ENCODE results near the gene MAGI1.

MAGI1 gene

DNA sequence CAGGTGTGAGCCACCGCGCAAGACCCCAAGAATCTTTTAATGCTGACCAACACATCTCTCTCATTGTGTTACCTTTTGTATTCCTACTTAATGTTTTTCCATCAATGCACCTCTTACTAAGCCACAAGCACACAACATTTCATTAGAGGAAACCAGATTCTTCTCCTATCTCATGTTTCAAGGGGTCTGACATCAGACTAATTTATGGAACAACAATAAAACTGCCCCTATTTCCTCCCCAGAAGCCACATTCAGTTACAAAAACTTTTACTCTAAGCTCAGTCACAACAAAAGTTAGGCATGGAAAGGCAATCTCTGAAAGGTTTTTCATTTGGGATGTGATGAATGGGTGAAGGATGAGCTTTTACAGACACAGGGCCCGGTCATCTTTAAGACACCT lies 251.8 kb downstream of the MAGI1 start:
- no peak for DNase-seq

DNA sequence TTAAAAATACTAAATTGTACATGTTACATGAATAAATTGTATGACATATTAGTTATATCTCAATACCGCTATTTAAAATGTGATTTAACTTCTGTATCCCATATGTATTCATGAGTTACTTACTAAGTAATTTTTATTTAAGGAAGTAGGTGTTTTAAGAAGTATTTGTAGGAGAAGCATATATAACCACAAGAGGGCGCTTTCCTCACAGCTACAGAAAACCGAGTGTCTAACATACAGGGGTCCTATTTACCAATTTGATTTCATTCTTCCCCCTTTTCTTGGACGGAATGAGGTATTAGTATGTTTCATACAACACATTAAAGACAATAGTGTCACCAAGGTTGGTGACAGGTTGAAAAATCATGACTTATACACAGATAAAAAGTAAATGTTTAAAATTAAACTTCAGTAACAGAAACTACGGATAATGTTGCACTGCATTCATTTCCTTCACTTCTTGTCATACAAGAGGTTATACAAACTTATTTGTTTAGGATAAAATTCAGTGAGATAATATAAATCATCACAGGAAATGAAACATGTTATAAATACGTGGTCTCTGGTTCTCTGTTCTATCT lies 253.6 kb downstream of the MAGI1 start:
- no peak for DNase-seq

GRCh38 chr3:65783117-65783516 lies 255.6 kb downstream of the MAGI1 start:
- DNase-seq, result no peak

DNA sequence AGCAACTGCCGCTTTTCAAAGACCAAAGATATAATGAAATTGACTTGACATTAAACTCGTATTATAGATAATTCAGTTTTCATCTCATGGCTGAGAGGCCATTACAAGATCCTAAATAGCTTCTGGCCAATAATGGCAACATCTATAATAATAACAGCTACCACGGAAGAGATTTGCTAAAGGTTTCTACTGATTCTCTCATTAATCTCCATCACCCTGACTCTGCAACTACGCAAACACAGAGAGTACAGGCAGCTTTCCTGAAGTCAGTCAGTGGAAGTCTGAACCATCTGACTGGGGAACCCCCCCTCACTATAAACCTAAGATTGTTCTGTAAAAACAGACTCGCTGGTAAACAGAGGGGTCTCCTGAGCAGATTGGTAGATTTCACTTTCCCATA lies 257.1 kb downstream of the MAGI1 start:
- DNase-seq, result no peak

- DNase-seq, result no peak
Observed at GRCh38 chr3:65779390-65779789, 259.3 kb downstream of the MAGI1 start.

- DNase-seq, result no peak
Observed at GRCh38 chr3:65778968-65779367, 259.8 kb downstream of the MAGI1 start.

DNA sequence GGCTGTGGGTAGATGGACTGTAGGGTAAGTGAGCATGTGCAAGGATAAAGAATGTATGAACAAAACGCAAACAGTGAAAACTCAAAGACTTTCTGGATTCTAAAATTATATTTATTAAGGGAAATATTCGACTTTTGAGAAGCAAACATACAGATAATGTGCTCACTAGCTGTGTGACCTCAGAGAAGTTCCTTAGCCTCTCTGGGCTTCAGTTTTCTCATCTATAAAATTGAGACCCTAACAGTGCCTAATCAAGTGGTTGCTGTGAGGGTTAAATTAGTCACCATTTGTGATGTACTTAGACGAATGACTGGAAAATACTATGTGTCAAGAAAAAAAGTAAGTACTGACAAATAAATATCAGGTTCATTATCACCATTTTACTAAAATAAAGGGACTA lies 261.7 kb downstream of the MAGI1 start:
- DNase-seq, result no peak

DNA sequence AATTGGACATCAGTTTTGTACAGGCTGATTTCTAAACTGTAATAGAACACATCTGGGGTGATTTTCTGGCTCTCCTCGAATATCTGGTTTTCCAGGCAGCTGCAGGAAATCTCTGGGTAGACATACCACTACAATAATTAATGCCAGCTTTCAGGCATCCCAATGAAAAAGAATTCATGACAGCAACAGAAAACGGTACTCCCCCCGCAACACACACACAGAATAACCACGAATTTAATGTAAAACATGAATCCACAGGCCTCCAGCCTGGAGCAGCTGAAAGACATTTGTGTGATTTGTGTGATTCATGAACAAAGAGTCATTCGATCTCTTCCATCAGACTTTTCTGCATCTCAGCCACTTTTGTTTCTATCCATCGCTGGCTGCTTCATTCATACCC lies 262.2 kb downstream of the MAGI1 start:
- DNase-seq, result no peak

GRCh38 chr3:65776081-65776480 lies 262.6 kb downstream of the MAGI1 start:
- no peak for DNase-seq

DNA sequence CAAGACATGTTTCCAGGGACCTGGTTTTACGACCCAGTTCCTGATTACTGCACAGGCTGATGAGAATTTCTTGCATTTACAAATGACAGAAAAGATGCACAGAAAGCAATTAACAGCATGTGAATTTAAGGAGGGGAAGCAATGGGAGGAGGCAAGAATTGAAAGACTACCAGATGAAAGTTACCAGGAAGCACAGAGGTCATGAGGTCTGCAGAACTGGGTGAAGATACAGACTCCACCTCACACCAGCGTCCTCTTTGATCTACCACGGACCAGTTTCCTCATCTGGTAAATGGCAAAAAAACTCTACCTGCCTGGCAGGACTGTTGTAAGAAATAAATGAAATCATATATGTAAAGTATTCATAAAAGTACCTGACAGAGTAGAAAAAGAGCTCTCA lies 266.0 kb downstream of the MAGI1 start:
- DNase-seq, result no peak

- no peak for DNase-seq
Observed at GRCh38 chr3:65767551-65767950, 271.2 kb downstream of the MAGI1 start.

DNA sequence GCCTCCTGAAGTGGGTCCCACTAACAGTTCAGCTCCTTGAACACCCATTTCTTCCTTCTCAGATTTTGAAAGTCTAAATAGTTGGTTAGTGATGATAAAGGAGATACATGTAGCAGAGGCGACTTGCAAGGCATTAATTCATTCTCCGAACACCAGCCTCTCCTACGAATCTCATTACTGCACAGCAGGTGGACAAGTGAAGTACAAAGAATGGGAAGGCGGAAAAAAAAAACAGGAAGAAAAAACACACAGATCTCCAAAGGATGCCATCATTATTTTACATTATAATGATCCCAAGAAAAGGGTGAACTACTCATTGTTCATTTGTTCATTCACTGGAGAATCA lies 276.5 kb downstream of the MAGI1 start:
- no peak for DNase-seq

GRCh38 chr3:65761446-65762234 lies 277.1 kb downstream of the MAGI1 start:
- DNase-seq, result no peak

GRCh38 chr3:65758876-65759598 lies 279.7 kb downstream of the MAGI1 start:
- DNase-seq, result no peak

DNA sequence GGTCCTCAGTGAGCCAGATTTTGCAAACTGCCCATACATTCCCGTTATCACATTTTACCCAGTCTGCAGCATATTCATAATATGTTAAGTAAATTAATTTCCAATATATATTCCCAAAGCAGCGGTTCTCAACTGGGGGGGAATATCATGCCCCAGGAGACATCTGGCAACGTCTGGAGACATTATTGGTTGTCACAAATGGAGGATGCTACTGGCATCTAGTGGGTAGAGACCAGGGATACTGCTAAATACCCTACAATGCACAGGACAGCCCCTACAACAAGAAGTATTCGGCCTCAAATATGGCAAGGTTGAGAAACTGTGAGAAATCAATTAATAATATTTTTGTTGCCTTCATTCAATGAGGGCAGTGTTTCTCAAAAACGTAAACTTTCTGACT lies 280.3 kb downstream of the MAGI1 start:
- DNase-seq, result no peak

DNA sequence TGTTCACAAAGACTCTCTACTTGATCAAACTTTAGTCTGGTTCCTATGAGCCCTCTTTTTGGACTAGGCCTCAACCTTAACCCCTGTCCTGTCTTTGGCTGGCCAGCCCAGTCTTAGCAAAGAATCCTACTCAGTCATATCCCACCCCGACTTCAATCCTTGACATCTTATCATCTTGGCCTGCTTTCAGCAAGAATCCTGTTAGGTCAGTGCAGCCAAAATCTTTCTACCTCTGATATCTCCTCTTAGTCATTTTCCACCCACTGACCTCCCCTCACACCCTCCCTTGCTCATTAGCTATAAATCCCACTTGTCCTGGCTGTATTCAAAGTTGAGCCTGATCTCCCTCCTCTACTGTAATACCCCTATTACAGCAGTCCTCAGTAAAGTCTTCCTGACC lies 286.1 kb downstream of the MAGI1 start:
- DNase-seq, result no peak

GRCh38 chr3:65751123-65751700 lies 287.5 kb downstream of the MAGI1 start:
- DNase-seq, result no peak

- no peak for DNase-seq
Observed at GRCh38 chr3:65749066-65749465, 289.7 kb downstream of the MAGI1 start.

DNA sequence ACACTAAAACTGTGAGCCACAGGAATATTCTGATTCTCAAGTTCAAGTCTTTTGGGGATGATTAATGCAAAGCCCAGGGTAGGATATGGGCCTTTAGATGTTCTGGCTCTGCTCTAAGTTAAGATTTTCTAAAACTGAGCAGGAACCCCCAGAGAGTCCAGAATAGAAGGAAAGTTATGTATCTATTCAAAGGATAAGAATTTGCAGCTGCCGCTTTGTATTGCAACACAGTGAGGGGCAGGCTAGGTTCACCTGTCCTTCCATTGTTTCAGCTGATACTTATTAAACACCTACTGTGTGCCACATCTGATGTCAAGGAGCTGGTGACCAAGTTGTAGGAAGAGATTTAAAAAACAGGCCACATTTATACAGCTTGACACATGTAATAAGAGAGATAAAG lies 290.4 kb downstream of the MAGI1 start:
- no peak for DNase-seq

GRCh38 chr3:65746848-65747247 lies 291.9 kb downstream of the MAGI1 start:
- no peak for DNase-seq

- DNase-seq, result no peak
Observed at GRCh38 chr3:65745306-65745705, 293.4 kb downstream of the MAGI1 start.

- no peak for DNase-seq
Observed at GRCh38 chr3:65742914-65743313, 295.8 kb downstream of the MAGI1 start.

- no peak for DNase-seq
Observed at GRCh38 chr3:65741540-65741939, 297.2 kb downstream of the MAGI1 start.

Measured in stimulated activated CD4-positive, alpha-beta T cell treated with anti-CD3 and anti-CD28 coated beads, Interleukin-1b, Interleukin-23, amount 100 ng/mL, for 48 hours (primary cell).